Forelimb muscle (tissue), 1 donor: ENCODE measurements around the gene GTF2F1. TPM values are rescaled to one million over a fixed set of nuclear protein-coding genes. Genes with fewer than 3 reads are reported as not detected.
"Not testable (repeated sequence)": the region's sequence is repeated elsewhere in the genome, so short reads cannot be mapped to it uniquely, and the experiment has no call there.

Experiments
- DNase-seq: peaks from one replicate; pipeline ENCODE4 v3.0.0-alpha.2; 2013; ENCODE audit warnings: low read depth
- polyA plus RNA-seq: library from polyadenylated mRNA; unstranded; fragments of 120-200 nt; gene quantifications from one replicate; pipeline ENCODE4 v1.2.1, GENCODE V29; 2013; ENCODE audit not compliant: insufficient read length

Gene GTF2F1
- polyA plus RNA-seq, 1 donor, result 59.2 TPM

- no peak for DNase-seq
Measured at GRCh38 chr19:6387372-6387771, 5.6 kb downstream of the GTF2F1 start.

- no peak for DNase-seq
Measured at GRCh38 chr19:6384381-6384780, 8.6 kb downstream of the GTF2F1 start.

- no peak for DNase-seq
Measured at GRCh38 chr19:6383188-6383587, 9.8 kb downstream of the GTF2F1 start.

GRCh38 chr19:6381030-6381750 lies 11.8 kb downstream of the GTF2F1 start:
- DNase-seq, result no peak

- no peak for DNase-seq
Measured at GRCh38 chr19:6379744-6380143, 13.2 kb downstream of the GTF2F1 start.

GRCh38 chr19:6378486-6378885 lies 14.5 kb downstream of the GTF2F1 start:
- DNase-seq, result no peak

- no peak for DNase-seq
Measured at GRCh38 chr19:6378041-6378440, 14.9 kb downstream of the GTF2F1 start.

GRCh38 chr19:6376512-6377190 lies 16.3 kb downstream of the GTF2F1 start:
- DNase-seq, result no peak

- DNase-seq, result no peak
Measured at GRCh38 chr19:6375411-6376010, 17.5 kb downstream of the GTF2F1 start, which contains the start of gene PSPN. Gene PSPN, minus strand, starts transcription at chr19:6375933. Its CDS starts 84 bp downstream, at chr19:6375849.

GRCh38 chr19:6374711-6375410 lies 18.1 kb downstream of the GTF2F1 start:
- DNase-seq, result no peak

GRCh38 chr19:6374161-6374709 lies 18.7 kb downstream of the GTF2F1 start:
- no peak for DNase-seq

- DNase-seq, result no peak
Measured at GRCh38 chr19:6373813-6374108, 19.2 kb downstream of the GTF2F1 start.

GRCh38 chr19:6373096-6373812 lies 19.7 kb downstream of the GTF2F1 start:
- peak; percentile 90 for DNase-seq

GRCh38 chr19:6372594-6373095 lies 20.3 kb downstream of the GTF2F1 start, which contains the start of gene ALKBH7:
Gene ALKBH7, plus strand, starts transcription at chr19:6372794. Its CDS starts 27 bp downstream, at chr19:6372821.
- DNase-seq, result peak; percentile 100

- DNase-seq, result no peak
Measured at GRCh38 chr19:6364353-6364752, 28.6 kb downstream of the GTF2F1 start.

GRCh38 chr19:6362351-6362801 lies 30.6 kb downstream of the GTF2F1 start:
- DNase-seq, result no peak

GRCh38 chr19:6362027-6362350 lies 31.0 kb downstream of the GTF2F1 start:
- no peak for DNase-seq

GRCh38 chr19:6360857-6361216 lies 32.1 kb downstream of the GTF2F1 start:
- not testable (repeated sequence) for DNase-seq

GRCh38 chr19:6360445-6360844 lies 32.5 kb downstream of the GTF2F1 start:
- not testable (repeated sequence) for DNase-seq

GRCh38 chr19:6359568-6360341 lies 33.2 kb downstream of the GTF2F1 start:
- no peak for DNase-seq
